Measurements from ENCODE around the gene SRC. TPM values are rescaled to one million over a fixed set of nuclear protein-coding genes. Genes with fewer than 3 reads are reported as not detected.

SRC gene
- total RNA-seq, 2 donors from 2014 or later: 25.9 to 35.3 TPM

DNA sequence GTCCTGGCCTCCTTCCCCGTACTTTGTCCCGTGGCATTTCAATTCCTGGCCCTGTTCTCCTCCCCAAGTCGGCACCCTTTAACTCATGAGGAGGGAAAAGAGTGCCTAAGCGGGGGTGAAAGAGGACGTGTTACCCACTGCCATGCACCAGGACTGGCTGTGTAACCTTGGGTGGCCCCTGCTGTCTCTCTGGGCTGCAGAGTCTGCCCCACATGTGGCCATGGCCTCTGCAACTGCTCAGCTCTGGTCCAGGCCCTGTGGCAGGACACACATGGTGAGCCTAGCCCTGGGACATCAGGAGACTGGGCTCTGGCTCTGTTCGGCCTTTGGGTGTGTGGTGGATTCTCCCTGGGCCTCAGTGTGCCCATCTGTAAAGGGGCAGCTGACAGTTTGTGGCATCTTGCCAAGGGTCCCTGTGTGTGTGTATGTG, 58.5 kb downstream of the SRC start:
- H3K4me1 ChIP-seq: peaks cover 12% of the 10 kb centered on the region
- DNase-seq: peak in 1 of 4 donors; percentile 27
- no peaks in the 10 kb centered on the region for H3K9me3 ChIP-seq
- peaks cover 6 to 9% of the 10 kb centered on the region in 2 donors for H3K36me3 ChIP-seq (replicated peaks in 1 of 2; ENCODE audit: insufficient read depth in 1 of 2, low read depth in 2 of 2)
- peaks cover 0 to 8% of the 10 kb centered on the region in 2 donors for H3K27me3 ChIP-seq
- no peak for TF ChIP-seq POLR2A (IDR thresholded peaks at IDR 0.05)
- TF ChIP-seq CTCF (IDR thresholded peaks at IDR 0.05): no peak
- no peak overlapping the region for H3K27ac ChIP-seq
- intact Hi-C loops (cut with DNase I): no loop called here
- no peak for ATAC-seq
- WGBS, 2 donors: 88 to 94% methylated on average over 5 to 6 of the region's 6 CpGs
- H3K4me3 ChIP-seq: no peak overlapping the region

- no peak overlapping the region for H3K27ac ChIP-seq
- WGBS, 2 donors: 58 to 62% methylated on average over 11 of the region's 11 CpGs
- no peak for ATAC-seq
- H3K4me1 ChIP-seq: peaks cover 12% of the 10 kb centered on the region
- no peak for DNase-seq
- intact Hi-C loops (cut with DNase I): no loop called here
- H3K27me3 ChIP-seq: peaks cover 0 to 8% of the 10 kb centered on the region in 2 donors
- no peaks in the 10 kb centered on the region for H3K9me3 ChIP-seq
- H3K36me3 ChIP-seq (replicated peaks in 1 of 2; ENCODE audit: insufficient read depth in 1 of 2, low read depth in 2 of 2): peaks cover 0 to 9% of the 10 kb centered on the region in 2 donors
- no peak overlapping the region for H3K4me3 ChIP-seq
- TF ChIP-seq POLR2A (IDR thresholded peaks at IDR 0.05) (no peak), CTCF (IDR thresholded peaks at IDR 0.05) (no peak)
Observed at GRCh38 chr20:37405351-37405897, 59.5 kb downstream of the SRC start.

DNA sequence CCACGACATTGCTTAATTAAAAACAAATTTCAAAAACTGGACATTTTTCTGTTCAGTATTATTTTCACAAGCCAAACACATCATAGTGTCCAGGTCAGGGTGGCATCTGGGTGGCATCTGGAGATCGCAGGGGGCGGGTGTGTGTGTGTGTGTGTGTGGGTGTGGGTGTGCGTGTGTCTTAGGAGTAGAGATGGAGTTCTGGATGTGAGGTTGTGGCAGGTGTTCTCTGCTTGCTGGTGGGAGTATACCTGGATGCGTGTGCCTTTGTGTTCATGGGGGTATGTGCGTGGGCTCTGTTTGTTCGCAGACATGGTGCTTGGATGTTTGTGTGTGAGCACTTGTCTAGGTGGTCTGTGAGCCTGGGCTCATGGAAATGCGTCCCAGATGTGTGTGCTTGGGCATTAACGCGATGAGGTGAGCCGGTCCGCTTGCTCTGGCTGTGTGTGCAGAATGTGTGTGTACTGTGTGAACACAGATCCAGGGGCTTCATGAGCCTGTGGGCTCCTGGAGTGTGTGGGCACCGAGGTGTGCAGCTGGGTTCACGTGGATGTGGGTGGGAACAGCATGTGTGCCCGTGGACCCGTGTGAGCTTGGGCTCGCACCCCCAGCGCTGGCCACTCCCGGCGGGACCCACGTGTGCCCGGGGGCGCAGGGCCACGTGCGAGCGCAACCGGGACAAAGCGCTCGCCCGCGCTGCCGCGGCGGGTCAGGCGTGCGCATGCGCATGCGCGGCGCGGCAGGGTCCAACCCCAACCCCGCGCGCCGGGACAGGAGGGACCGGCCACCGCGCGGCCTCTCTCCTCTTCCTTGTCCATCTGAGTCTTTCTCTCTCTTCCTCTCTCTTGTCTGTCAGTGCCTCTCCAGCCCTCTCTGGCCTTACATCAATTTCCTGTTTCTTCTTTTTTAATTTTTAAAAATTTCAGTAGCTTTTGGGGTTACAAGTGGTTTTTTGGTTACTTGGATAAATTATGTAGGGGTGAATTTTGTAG, 60.4 kb downstream of the SRC start:
- 8 to 10% methylated on average over 26 to 49 of the region's 49 CpGs for WGBS, 2 donors
- DNase-seq (peak; percentile 19 to 57 (median 39)), ATAC-seq (peak; percentile 64)
- H3K27ac ChIP-seq: no peak overlapping the region
- peaks cover 12% of the 10 kb centered on the region for H3K4me1 ChIP-seq
- H3K4me3 ChIP-seq: no peak overlapping the region
- peaks cover 0 to 5% of the 10 kb centered on the region in 2 donors for H3K36me3 ChIP-seq (replicated peaks in 1 of 2; ENCODE audit: insufficient read depth in 1 of 2, low read depth in 2 of 2)
- intact Hi-C loops (cut with DNase I): no loop called here
- peaks cover 0 to 8% of the 10 kb centered on the region in 2 donors for H3K27me3 ChIP-seq
- no peaks in the 10 kb centered on the region for H3K9me3 ChIP-seq
- TF ChIP-seq CTCF (IDR thresholded peaks at IDR 0.05): no peak
- TF ChIP-seq POLR2A (IDR thresholded peaks at IDR 0.05): no peak

- Histone ChIP-seq H3K36me3 (replicated peaks in 1 of 2; ENCODE audit: insufficient read depth in 1 of 2, low read depth in 2 of 2) (peaks cover 0 to 5% of the 10 kb centered on the region in 2 donors), H3K4me1 (peaks cover 12% of the 10 kb centered on the region), H3K9me3 (no peaks in the 10 kb centered on the region), H3K27me3 (peaks cover 0 to 8% of the 10 kb centered on the region in 2 donors), H3K27ac (no peak overlapping the region), H3K4me3 (no peak overlapping the region)
- WGBS, 2 donors: 40 to 45% methylated on average over 7 of the region's 7 CpGs
- TF ChIP-seq POLR2A (IDR thresholded peaks at IDR 0.05) (no peak), CTCF (IDR thresholded peaks at IDR 0.05) (no peak)
- DNase-seq: no peak
- ATAC-seq: no peak
- intact Hi-C loops (cut with DNase I): no loop called here
Observed at GRCh38 chr20:37407019-37407566, 61.2 kb downstream of the SRC start.

Measured in body of pancreas (tissue), 4 donors.